GM23338 (cell line): ENCODE measurements around the gene TPMT.

Experiments used
- CREB1 ChIP-seq: fragments of 250-450 bp; sonication (Bioruptor Pico); IDR thresholded peaks from 2 replicates; pipeline ENCODE4 v1.5.0; 2020; ENCODE audit warnings: low read depth, mild to moderate bottlenecking, moderate library complexity
- CTCF ChIP-seq, 2 experiments: fragments of 200-600 bp in 1 of 2; sonication (generic) in 1 of 2; conservative IDR thresholded peaks; 2 replicates each; pipeline versions ENCODE4 v1.5.1 to v1.6.1; 2016 to 2017; ENCODE audit warnings: antibody characterized with exemption in 2 of 2, low read depth in 2 of 2, mild to moderate bottlenecking in 2 of 2, moderate library complexity in 1 of 2
- EZH2 ChIP-seq: fragments of 200-600 bp; sonication (generic); IDR thresholded peaks from one replicate; pipeline ENCODE4 v1.8.0; 2017; ENCODE audit warnings: antibody characterized with exemption, mild to moderate bottlenecking, low read depth; ENCODE audit not compliant: unreplicated experiment
- EZH2phosphoT487 ChIP-seq: fragments of 200-600 bp; sonication (generic); IDR thresholded peaks from one replicate; pipeline ENCODE4 v1.8.1; 2018; ENCODE audit warnings: antibody characterized with exemption; ENCODE audit not compliant: unreplicated experiment
- POLR2AphosphoS5 ChIP-seq: IDR thresholded peaks from 2 replicates; pipeline ENCODE4 v1.6.1; 2016; ENCODE audit warnings: antibody characterized with exemption, low read depth
- ZNF114 ChIP-seq: fragments of 250-450 bp; sonication (Bioruptor Pico); IDR thresholded peaks from 2 replicates; pipeline ENCODE4 v1.5.0; 2020; ENCODE audit warnings: mild to moderate bottlenecking, moderate library complexity
- ZNF462 ChIP-seq: fragments of 250-450 bp; sonication (Bioruptor Pico); IDR thresholded peaks from 2 replicates; pipeline ENCODE4 v1.5.0; 2020; ENCODE audit warnings: mild to moderate bottlenecking, moderate library complexity
- TF ChIP-seq, protein P1 (sequence below): IDR thresholded peaks from one replicate; pipeline ENCODE4 v1.6.1; 2018; ENCODE audit warnings: antibody characterized with exemption; ENCODE audit not compliant: unreplicated experiment

DNA sequence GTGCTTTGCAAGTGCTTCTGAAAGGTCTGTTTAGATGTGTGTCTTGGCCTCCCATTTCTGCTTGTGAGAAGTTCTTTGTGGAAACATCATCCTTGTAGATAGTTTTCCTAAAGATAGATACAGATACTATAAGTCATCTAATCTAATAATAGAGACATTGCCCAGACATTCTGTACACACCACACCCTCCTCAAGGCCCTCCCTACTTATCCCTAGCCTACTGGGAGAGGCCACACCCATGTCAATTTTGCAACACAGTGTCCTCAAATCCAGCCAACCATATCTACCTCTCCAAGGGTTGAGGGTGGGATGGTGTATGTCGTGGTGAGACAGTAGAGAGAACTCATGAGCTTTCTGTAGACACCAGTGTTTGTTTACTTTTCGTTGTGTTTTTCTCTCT, 6.6 kb upstream of the TPMT start:
- no peak for TF ChIP-seq CTCF (conservative IDR thresholded peaks at IDR 0.05; ENCODE audit: low read depth in 2 of 2)
- no peak for TF ChIP-seq EZH2
- TF ChIP-seq EZH2phosphoT487 = no peak
- TF ChIP-seq, protein P1, sequence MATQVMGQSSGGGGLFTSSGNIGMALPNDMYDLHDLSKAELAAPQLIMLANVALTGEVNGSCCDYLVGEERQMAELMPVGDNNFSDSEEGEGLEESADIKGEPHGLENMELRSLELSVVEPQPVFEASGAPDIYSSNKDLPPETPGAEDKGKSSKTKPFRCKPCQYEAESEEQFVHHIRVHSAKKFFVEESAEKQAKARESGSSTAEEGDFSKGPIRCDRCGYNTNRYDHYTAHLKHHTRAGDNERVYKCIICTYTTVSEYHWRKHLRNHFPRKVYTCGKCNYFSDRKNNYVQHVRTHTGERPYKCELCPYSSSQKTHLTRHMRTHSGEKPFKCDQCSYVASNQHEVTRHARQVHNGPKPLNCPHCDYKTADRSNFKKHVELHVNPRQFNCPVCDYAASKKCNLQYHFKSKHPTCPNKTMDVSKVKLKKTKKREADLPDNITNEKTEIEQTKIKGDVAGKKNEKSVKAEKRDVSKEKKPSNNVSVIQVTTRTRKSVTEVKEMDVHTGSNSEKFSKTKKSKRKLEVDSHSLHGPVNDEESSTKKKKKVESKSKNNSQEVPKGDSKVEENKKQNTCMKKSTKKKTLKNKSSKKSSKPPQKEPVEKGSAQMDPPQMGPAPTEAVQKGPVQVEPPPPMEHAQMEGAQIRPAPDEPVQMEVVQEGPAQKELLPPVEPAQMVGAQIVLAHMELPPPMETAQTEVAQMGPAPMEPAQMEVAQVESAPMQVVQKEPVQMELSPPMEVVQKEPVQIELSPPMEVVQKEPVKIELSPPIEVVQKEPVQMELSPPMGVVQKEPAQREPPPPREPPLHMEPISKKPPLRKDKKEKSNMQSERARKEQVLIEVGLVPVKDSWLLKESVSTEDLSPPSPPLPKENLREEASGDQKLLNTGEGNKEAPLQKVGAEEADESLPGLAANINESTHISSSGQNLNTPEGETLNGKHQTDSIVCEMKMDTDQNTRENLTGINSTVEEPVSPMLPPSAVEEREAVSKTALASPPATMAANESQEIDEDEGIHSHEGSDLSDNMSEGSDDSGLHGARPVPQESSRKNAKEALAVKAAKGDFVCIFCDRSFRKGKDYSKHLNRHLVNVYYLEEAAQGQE = no peak
- no peak for TF ChIP-seq POLR2AphosphoS5
- TF ChIP-seq CREB1 = no peak
- TF ChIP-seq ZNF462 = no peak
- no peak for TF ChIP-seq ZNF114 (CRISPR knock-in tag)
